Keratinocyte (primary cell): Measurements from ENCODE around the gene ELMO3.
A peak's percentile ranks its signal among the peaks of the same experiment; 100 is the strongest.

Experiments
- CTCF ChIP-seq, 3 experiments: IDR thresholded peaks in 1 of 3; conservative IDR thresholded peaks in 1 of 3; optimal IDR thresholded peaks in 1 of 3; 2 replicates in 2 of 3; 3 replicates in 1 of 3; pipeline versions ENCODE3 to v1.5.1; 2011; ENCODE audit warnings: low read length in 3 of 3, mild to moderate bottlenecking in 3 of 3, moderate library complexity in 2 of 3, control low read depth in 1 of 3, inconsistent platforms in 1 of 3; ENCODE audit not compliant: insufficient read depth in 2 of 3; ENCODE audit errors: extremely low read depth in 1 of 3
- EZH2 ChIP-seq: IDR thresholded peaks from one replicate; pipeline ENCODE4 v1.6.1; 2012; ENCODE audit warnings: inconsistent platforms, mild to moderate bottlenecking, low read length, moderate library complexity

DNA sequence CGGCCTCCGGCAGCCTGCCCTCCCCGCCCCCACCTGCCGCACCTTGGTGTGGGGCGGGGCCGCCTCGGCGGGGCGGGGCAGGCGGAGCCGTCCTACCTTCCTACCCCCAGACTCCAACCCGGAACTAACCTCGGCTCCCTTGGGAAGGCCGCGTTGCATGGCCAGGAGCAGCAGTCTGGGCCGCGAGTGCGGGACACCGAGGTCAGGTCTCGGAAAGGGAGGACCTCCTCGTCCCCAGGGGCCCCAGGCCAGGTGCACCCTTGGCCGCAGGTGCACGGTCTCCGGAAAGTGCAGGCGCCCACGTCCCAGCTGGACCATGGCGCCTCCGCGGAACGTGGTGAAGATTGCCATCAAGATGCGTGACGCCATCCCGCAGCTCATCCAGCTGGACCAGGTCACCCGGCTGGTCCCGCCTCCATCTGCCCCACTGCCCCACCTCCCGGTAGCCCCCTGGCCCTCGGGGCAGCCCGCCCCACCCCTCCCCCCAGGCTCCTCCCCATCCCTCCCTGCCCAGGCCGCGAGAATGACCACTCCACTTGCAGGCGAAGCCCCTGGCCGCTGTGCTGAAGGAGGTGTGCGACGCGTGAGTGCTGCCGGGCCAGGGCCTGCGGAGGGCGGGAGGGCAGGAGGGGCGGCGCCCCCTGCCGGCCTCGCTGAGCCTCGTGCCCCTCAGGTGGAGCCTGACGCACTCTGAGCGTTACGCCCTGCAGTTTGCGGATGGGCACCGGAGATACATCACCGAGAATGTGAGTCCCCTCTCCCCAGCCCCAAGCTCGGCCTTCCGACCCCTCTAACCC is at the start of gene ELMO3:
- TF ChIP-seq CTCF (optimal IDR thresholded peaks at IDR 0.05 in 1 of 3, IDR thresholded peaks at IDR 0.05 in 1 of 3, conservative IDR thresholded peaks at IDR 0.05 in 1 of 3; ENCODE audit: extremely low read depth in 1 of 3, insufficient read depth in 2 of 3, low read length in 3 of 3): peak; percentile 62 to 97 (median 83)
- TF ChIP-seq EZH2: no peak
